ENCODE results near the gene CAMK4.

DNA sequence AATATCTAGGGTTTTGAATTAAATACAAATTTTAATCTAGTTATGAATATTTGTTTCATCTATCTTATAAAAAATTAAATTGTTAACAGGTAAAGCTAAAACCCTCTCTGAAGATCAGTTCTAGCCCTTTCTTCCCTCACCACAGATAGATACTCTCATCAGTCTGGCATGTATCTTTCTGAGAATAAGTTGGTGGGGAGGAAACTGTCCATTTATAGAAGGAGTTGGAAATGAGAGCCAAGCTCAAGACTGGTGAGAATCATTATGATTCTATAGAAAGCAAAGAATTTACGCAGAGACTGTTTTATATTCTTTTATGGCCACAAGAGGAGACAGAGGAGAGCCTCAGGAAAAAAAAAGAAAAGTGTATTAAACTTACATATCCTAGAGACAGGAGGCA lies 229.1 kb downstream of the CAMK4 start:
- TF ChIP-seq POLR2AphosphoS5 (IDR thresholded peaks at IDR 0.05; ENCODE audit: insufficient read depth, low read depth, low read length) (no peak), POLR2A (IDR thresholded peaks at IDR 0.05; ENCODE audit: low read depth, low read length) (no peak)
- TF ChIP-seq, protein P1, sequence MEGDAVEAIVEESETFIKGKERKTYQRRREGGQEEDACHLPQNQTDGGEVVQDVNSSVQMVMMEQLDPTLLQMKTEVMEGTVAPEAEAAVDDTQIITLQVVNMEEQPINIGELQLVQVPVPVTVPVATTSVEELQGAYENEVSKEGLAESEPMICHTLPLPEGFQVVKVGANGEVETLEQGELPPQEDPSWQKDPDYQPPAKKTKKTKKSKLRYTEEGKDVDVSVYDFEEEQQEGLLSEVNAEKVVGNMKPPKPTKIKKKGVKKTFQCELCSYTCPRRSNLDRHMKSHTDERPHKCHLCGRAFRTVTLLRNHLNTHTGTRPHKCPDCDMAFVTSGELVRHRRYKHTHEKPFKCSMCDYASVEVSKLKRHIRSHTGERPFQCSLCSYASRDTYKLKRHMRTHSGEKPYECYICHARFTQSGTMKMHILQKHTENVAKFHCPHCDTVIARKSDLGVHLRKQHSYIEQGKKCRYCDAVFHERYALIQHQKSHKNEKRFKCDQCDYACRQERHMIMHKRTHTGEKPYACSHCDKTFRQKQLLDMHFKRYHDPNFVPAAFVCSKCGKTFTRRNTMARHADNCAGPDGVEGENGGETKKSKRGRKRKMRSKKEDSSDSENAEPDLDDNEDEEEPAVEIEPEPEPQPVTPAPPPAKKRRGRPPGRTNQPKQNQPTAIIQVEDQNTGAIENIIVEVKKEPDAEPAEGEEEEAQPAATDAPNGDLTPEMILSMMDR (IDR thresholded peaks at IDR 0.05; ENCODE audit: extremely low read depth in 1 of 2, insufficient read depth in 1 of 2, low read depth in 1 of 2, low read length in 2 of 2): no peak
